K562 (cell line): ENCODE results near the gene ICA1. TPM values are rescaled to one million over a fixed set of nuclear protein-coding genes. Genes with fewer than 3 reads are reported as not detected.
A peak's percentile ranks its signal among the peaks of the same experiment; 100 is the strongest.

Source experiments
- ATAC-seq: fragments of 200-7000 bp; cut with Tn5 transposase; 3 replicates; pipeline ENCODE4 v1.9.1; 2020; ENCODE audit warnings: moderate library complexity
- BruUV-seq: library from RNA; stranded (reverse); fragments of 400-500 nt; replicated peaks from 2 replicates; lab custom pipeline; 2021; lab: Mats Ljungman, UMichigan
- CTCF ChIA-PET: fragments of 300-600 bp; formaldehyde crosslinking; extraction: SDS; loops from one replicate; lab custom pipeline; 2021; ENCODE audit warnings: low intra/inter-chr PET ratio; lab: Yijun Ruan, JAX
- POLR2A ChIA-PET: fragments of 300-600, 350-650 bp; sonication (Branson Sonifier 250); formaldehyde crosslinking; extraction: SDS; loops from one replicate; lab custom pipeline; 2021; ENCODE audit warnings: antibody characterized with exemption, inconsistent platforms; lab: Yijun Ruan, JAX
- DNase-seq, 4 experiments: peaks; one replicate each; pipeline versions ENCODE4 v3.0.0 to v3.0.0-alpha.2; 2011 to 2018; ENCODE audit warnings: low spot score in 3 of 4, mixed read lengths in 3 of 4; ENCODE audit errors: extremely low read depth in 1 of 4
- FAIRE-seq: peaks from 2 replicates; lab custom pipeline; 2011; peaks lifted over from hg19 to GRCh38; lab: Jason Lieb, UNC
- H2AFZ ChIP-seq: 2 replicates; pipeline ENCODE4 v1.6.0; 2011; ENCODE audit warnings: low read depth, low read length, control low read depth, inconsistent platforms
- H3K27ac ChIP-seq: fragments of 200-600 bp; 3 replicates; pipeline ENCODE4 v1.8.0; 2011; ENCODE audit warnings: low read depth, mild to moderate bottlenecking, control low read depth, inconsistent platforms, low read length, moderate library complexity, mixed read lengths; ENCODE audit errors: extremely low read depth
- H3K27me3 ChIP-seq, 2 experiments: fragments of 300-600 bp in 1 of 2; 2 replicates in 1 of 2; 3 replicates in 1 of 2; pipeline versions ENCODE4 v1.6.0 to v1.8.0; 2011; ENCODE audit warnings: inconsistent platforms in 2 of 2, low read length in 2 of 2, mild to moderate bottlenecking in 1 of 2, mixed read lengths in 1 of 2, moderate library complexity in 1 of 2; ENCODE audit not compliant: control insufficient read depth in 2 of 2, insufficient read depth in 2 of 2
- H3K36me3 ChIP-seq: fragments of 300-600 bp; 3 replicates; pipeline ENCODE4 v1.8.0; 2011; ENCODE audit warnings: mild to moderate bottlenecking, low read length, inconsistent platforms; ENCODE audit not compliant: control insufficient read depth, insufficient read depth
- H3K4me1 ChIP-seq, 2 experiments: fragments of 200-600 bp in 1 of 2; replicated peaks in 1 of 2; 2 replicates in 1 of 2; 3 replicates in 1 of 2; pipeline versions ENCODE4 v1.5.1 to v1.8.0; 2011; ENCODE audit warnings: inconsistent platforms in 2 of 2, low read length in 2 of 2, mild to moderate bottlenecking in 1 of 2, mixed read lengths in 1 of 2, moderate library complexity in 1 of 2; ENCODE audit not compliant: control insufficient read depth in 2 of 2, insufficient read depth in 2 of 2
- H3K4me2 ChIP-seq: 2 replicates; pipeline ENCODE4 v1.6.1; 2011; ENCODE audit warnings: low read length, control low read depth, inconsistent platforms, mixed read lengths; ENCODE audit not compliant: insufficient read depth
- H3K4me3 ChIP-seq: fragments of 200-600 bp; sonication (generic), shearing (Covaris generic); 2 replicates; pipeline ENCODE4 v1.5.1; 2016; ENCODE audit warnings: control low read depth, inconsistent platforms
- H3K79me2 ChIP-seq: fragments of 200-600 bp; 3 replicates; pipeline ENCODE4 v1.8.0; 2011; ENCODE audit warnings: low read length, inconsistent platforms; ENCODE audit not compliant: control insufficient read depth, insufficient read depth
- H3K9ac ChIP-seq, 2 experiments: 2 replicates each; pipeline versions ENCODE4 v1.6.0 to v1.6.1; 2011; ENCODE audit warnings: low read depth in 2 of 2, low read length in 2 of 2, control low read depth in 1 of 2, inconsistent platforms in 1 of 2, mild to moderate bottlenecking in 1 of 2, mixed read lengths in 1 of 2; ENCODE audit not compliant: insufficient read depth in 1 of 2
- H3K9me1 ChIP-seq: one replicate; pipeline ENCODE4 v1.6.0; 2011; ENCODE audit warnings: inconsistent platforms, mild to moderate bottlenecking, low read length, moderate library complexity; ENCODE audit not compliant: control insufficient read depth, insufficient read depth
- H3K9me3 ChIP-seq: replicated peaks from 2 replicates; pipeline ENCODE4 v1.5.1; 2011; ENCODE audit warnings: low read depth, low read length, inconsistent platforms; ENCODE audit not compliant: control insufficient read depth, insufficient read depth
- H4K20me1 ChIP-seq: replicated peaks from 2 replicates; pipeline ENCODE4 v1.6.1; 2011; ENCODE audit warnings: low read length, inconsistent platforms, mixed read lengths; ENCODE audit not compliant: control insufficient read depth, insufficient read depth
- ARID1B ChIP-seq: fragments of 450-650 bp; IDR thresholded peaks from 2 replicates; pipeline ENCODE4 v1.6.1; 2016; ENCODE audit warnings: antibody characterized with exemption, mild to moderate bottlenecking, inconsistent platforms
- CBX2 ChIP-seq: fragments of 200-600 bp; sonication (generic); IDR thresholded peaks from one replicate; pipeline ENCODE4 v1.6.1; 2012; ENCODE audit warnings: mild to moderate bottlenecking, low read length, inconsistent platforms; ENCODE audit not compliant: insufficient read depth, poor library complexity, severe bottlenecking
- CBX8 ChIP-seq: fragments of 200-600 bp; sonication (generic); IDR thresholded peaks from 2 replicates; pipeline ENCODE4 v1.6.1; 2012; ENCODE audit warnings: borderline replicate concordance, mixed run types, low read depth, mild to moderate bottlenecking, moderate library complexity, mixed read lengths, low read length, control low read depth, inconsistent platforms; ENCODE audit not compliant: poor library complexity, severe bottlenecking; ENCODE audit errors: extremely low read depth
- FOXJ2 ChIP-seq: fragments of 200-800 bp; sonication (Bioruptor generic); IDR thresholded peaks from 2 replicates; pipeline ENCODE4 v1.6.1; 2016; ENCODE audit warnings: missing genetic modification characterization, missing compliant biosample characterization
- HDAC3 ChIP-seq: fragments of 450-650 bp; IDR thresholded peaks from 2 replicates; pipeline ENCODE4 v1.6.1; 2018; ENCODE audit warnings: borderline replicate concordance, mild to moderate bottlenecking, moderate library complexity; ENCODE audit not compliant: partially characterized antibody
- NFIC ChIP-seq: fragments of 450-650 bp; IDR thresholded peaks from 2 replicates; pipeline ENCODE4 v1.6.1; 2017; ENCODE audit warnings: mild to moderate bottlenecking, inconsistent platforms
- ZNF57 ChIP-seq: fragments of 450-650 bp; formaldehyde crosslinking; IDR thresholded peaks from 2 replicates; pipeline ENCODE4 v1.4.0; 2020; ENCODE audit warnings: mild to moderate bottlenecking, moderate library complexity
- WGBS: fragments of 100-300 bp; shearing (Covaris generic); methylation state at CpG from one replicate; pipeline ENCODE4 v1.1.6; 2016; ENCODE audit warnings: low coverage, mixed read lengths; ENCODE audit not compliant: insufficient coverage; ENCODE audit errors: missing lambda C conversion rate; 5-methylcytosine and 5-hydroxymethylcytosine counted together
- in situ Hi-C: fragments of 300-500 bp; cut with MboI; formaldehyde crosslinking; loops from 4 replicates; pipeline ENCODE4 v1.15.0; 2018; ENCODE audit warnings: inconsistent platforms, mixed read lengths
- intact Hi-C: fragments of 100-400 bp; cut with micrococcal nuclease; formaldehyde crosslinking; loops from 2 replicates; pipeline ENCODE4 v1.14.2; 2022
- polyA plus RNA-seq, 8 experiments: library from polyadenylated mRNA; depleted of rRNA in 4 of 8; stranded (reverse) in 5 of 8; unstranded in 3 of 8; fragments of >200 nt; fragmentation: Nextera tagmentation in 2 of 8; fragmentation: Illumina TruSeq in 1 of 8; extraction: Ambion mirVana in 2 of 8; extraction: Trizol in 1 of 8; gene quantifications; 2 replicates each; pipeline versions ENCODE4 v1.2.1 to v1.2.3, GENCODE V29; 2011 to 2014; ENCODE audit warnings: inconsistent platforms in 1 of 8, missing spikeins in 1 of 8
- total RNA-seq, 7 experiments: library from RNA; depleted of rRNA in 6 of 7; stranded (reverse); fragments of >200 nt in 6 of 7; fragmentation: Illumina TruSeq in 2 of 7; extraction: Trizol in 2 of 7; gene quantifications; 2 replicates each; pipeline versions ENCODE4 v1.2.1 to v1.2.3, GENCODE V29; 2011 to 2021; ENCODE audit warnings: low replicate concordance in 1 of 7

The ICA1 gene
- total and polyA plus RNA-seq, 9 of the 15 experiments (the other 6 are each of a cell fraction or from before 2014, with no cell fraction given): 7.1 to 22.3 (median 16.4) TPM

DNA sequence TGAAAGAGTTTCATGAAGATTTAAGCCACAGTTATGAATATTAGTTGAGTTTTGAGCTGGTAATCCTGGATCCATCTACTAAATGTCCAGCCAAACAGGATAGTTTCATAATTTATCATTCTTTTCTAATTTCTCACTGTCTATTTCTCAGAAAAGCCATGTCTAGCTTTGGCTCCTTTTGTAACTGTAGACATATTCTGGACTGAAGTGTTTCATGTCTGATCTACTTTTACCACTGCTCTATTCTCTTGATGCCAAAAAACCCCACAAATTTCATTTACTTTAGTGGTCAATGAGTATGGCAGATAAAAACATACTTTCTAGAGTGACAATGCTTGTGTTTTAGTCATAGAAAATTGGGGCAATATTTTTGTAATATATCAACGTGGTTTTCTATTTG lies 61.2 kb downstream of the ICA1 start:
- in situ Hi-C loops (no loop called here), intact Hi-C loops (no loop called here)
- no peaks in the 10 kb centered on the region for H3K9me1 ChIP-seq
- FAIRE-seq: no peak
- peak overlapping the region; percentile 80 for H2AFZ ChIP-seq
- no peak for ATAC-seq
- H3K9me3 ChIP-seq: no peaks in the 10 kb centered on the region
- no peak overlapping the region for H3K27ac ChIP-seq
- POLR2A ChIA-PET: no interaction called here
- no peak overlapping the region for H3K4me3 ChIP-seq
- 54% methylated on average over 1 of the region's 1 CpG for WGBS
- no peaks in the 10 kb centered on the region for H3K79me2 ChIP-seq
- TF ChIP-seq CBX8 (no peak), ZNF57 (CRISPR knock-in tag) (no peak), ARID1B (no peak), HDAC3 (no peak), CBX2 (no peak), NFIC (no peak), FOXJ2 (tag) (no peak)
- H3K36me3 ChIP-seq: no peaks in the 10 kb centered on the region; the same call in 2 of the 3 replicates
- no peak overlapping the region for H3K4me2 ChIP-seq
- no TSS peak for BruUV-seq
- CTCF ChIA-PET: no interaction called here
- peaks cover 8 to 19% of the 10 kb centered on the region in 2 experiments for H3K4me1 ChIP-seq
- no peaks in the 10 kb centered on the region for H3K27me3 ChIP-seq
- no peaks in the 10 kb centered on the region for H4K20me1 ChIP-seq
- no peak overlapping the region for H3K9ac ChIP-seq
- no peak for DNase-seq
